NCI-H526 (cell line): Measurements from ENCODE around the gene POP7.

Source experiments
- DNase-seq, 2 experiments: peaks; one replicate each; lab custom pipeline; 2025; lab: John Stamatoyannopoulos, UW

The POP7 gene

DNA sequence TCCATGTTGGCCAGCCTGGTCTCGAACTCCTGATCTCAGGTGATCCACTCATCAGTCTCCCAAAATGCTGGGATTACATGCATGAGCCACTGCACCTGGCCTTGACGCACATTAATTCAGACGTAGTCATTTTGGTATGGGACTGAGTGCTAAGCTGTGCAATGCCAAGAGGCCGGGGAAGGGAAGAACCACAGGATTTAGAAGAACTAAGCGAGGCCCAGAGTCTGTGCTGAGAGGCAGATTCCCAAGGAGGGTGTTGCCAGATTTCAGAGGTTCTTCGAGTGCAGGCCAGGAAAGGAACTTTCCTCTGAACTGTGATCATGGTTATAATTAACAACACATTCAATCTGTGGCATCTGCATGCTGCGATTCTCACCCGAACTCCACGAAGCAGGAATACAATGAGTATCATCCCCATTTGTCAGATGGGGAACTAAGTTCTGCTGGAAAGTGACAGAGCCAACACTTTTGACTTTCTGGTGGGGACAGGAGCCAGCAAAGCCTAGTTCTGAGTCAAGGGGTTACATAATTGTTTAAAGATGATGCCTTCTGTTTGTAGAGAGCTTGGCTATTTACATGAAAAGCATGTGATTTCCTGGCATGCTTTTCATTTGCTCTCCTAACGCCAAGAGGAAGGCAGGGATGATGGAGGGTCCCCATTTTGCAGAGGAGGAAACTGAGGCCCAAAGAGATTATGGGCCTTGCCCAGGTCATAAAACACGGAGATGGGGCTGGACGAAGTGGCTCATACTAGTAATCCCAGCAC is 21.3 kb downstream of the POP7 start:
- DNase-seq = no peak

DNA sequence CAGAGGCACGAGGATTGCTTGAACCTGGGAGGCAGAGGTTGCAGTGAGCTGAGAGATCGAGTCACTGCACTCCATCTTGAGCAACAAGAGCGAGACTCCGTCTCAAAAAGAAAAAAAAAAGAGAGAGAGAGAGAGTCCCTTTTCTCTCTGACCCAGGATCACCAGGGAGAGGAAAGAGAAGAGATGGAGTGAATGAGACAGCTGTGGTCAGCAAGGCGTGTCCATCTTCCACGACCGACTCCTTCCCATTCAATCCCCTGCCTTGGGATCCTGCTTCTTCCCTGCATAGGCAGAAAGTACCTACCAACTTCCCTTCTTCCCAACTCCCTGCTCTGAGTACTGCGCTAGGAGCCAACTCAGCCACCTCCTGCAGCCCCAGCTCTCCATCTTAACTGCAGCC is 22.3 kb downstream of the POP7 start:
- no peak for DNase-seq

DNA sequence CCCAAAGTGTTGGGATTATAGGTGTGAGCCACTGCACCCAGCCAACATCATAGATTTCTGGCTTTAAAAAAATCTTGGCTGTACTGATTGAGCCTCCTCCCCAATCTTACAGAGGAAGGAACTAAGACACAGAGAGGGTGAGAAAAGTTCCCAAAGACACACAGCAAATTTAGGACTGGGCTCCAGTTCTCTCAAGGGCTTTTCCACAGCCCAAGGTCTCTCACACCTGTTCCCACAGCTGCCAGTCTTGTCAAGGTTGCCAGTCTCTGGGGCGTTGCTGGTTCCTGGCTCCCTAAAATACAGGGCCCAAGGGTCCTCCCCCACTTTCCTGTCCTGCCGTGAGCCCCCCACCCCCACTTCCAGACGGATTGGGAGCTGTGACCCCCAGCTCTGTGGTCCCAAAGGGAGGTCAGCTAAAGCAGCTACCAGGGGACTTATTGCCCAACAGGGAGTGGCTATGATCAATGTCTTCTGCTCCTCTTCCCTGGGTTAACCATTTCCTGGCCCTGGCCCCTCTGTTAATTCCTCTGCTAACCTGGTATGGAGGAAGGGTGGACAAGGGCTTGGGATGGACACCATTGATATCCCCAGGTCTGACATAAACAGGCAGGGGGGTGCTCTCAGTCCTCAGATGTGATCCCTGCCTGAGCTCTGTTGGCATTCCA is 24.3 kb downstream of the POP7 start:
- DNase-seq = no peak

DNA sequence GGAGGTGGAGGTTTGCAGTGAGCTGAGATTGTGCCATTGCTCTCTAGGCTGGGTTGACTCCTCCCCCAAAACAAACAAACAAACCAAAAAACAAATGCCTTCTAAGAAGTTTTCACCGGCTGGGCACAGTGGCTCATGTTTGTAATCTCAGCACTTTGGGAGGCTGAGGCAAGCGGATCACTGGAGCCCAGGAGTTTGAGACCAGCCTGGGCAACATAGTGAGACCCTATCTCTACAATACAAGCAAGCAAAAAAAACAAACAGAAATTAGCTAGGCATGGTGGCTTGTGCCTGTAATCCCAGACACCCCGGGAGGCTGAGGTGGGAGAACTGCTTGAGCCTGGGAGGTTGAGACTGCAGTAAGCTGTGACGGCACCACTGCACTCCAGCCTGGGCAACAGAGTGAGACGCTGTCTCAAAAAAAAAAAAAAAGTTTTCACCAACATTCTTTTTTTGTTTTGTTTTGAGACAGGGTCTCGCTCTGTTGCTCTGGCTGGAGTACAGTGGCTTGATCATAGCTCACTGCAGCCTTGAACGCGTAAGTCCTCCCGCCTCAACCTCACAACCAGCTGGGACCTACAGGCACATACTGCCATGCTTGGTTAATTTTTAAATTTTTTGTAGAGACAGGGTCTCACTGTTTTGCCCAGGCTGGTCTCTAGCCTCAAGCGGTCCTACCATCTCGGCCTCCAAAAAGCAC is 26.2 kb downstream of the POP7 start:
- no peak for DNase-seq

DNA sequence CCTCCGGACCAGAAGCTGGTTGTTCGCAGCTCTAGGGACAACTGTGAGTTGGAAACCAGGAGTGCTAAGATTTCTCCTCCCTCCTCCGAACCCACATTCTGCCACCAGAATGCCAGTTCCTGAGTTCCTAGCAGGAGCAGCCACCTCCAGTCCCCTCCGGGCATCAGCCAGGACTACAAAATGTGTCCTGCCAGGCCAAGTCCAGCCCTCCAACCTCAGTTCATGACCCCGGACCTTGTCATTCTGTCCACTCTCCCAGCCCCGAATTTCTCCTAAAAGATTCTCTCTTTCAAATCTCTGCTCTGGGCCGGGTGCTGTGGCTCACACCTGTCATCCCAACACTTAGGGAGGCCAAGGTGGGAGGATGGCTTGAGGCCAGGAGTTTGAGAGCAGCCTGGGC is 29.8 kb downstream of the POP7 start:
- DNase-seq = no peak

DNA sequence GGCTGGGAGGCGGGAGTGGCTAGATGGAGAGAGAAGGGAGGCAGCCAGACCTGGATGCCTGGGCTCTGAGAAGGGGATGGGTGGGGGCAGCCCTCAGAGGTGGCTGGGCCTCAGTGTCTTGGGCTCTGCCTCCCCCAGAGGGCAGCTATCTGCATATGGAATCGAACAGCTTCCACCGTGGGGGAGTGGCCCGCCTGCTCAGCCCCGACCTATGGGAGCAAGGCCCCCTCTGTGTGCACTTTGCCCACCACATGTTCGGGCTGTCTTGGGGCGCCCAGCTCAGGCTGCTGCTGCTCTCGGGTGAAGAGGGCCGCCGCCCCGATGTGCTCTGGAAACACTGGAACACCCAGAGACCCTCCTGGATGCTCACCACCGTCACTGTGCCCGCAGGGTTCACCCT is 30.8 kb downstream of the POP7 start:
- no peak for DNase-seq

DNA sequence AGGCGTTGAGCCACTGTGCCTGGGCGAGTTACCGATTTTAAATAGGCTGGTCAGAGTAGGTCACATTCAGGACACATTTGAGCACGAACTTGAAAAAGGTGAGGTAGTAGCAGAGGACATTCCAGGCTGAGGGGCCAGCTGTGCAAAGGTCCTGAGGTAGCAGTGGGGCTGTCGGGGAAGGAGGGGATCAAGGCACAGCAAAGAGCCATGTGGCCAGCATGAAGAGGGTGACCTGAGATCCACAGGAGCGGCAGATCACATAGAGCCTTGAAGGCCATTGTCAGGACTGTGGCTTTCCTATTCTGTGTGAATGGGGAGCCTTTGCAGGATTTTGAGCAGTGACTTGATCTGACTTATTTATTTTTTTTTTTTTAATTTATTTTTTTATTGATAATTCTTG is 34.0 kb downstream of the POP7 start:
- no peak for DNase-seq

DNA sequence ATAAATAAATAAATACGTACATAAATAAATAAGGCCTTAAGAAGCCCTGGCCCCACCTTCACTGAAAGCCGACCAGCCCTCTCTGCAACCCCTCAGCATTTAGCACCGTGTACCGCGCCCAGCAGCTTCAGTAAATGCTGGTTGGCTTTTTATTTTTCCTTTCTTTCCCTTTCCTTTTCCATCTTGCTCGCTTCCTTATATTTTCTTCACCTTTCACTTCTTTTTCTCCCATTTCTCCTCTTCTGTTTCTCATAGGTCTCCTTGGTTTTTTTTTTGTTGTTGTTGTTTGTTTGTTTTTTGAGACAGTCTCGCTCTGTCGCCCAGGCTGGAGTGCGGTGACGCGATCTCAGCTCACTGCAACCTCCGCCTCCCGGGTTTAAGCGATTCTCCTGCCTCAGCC is 38.7 kb downstream of the POP7 start:
- DNase-seq = no peak

DNA sequence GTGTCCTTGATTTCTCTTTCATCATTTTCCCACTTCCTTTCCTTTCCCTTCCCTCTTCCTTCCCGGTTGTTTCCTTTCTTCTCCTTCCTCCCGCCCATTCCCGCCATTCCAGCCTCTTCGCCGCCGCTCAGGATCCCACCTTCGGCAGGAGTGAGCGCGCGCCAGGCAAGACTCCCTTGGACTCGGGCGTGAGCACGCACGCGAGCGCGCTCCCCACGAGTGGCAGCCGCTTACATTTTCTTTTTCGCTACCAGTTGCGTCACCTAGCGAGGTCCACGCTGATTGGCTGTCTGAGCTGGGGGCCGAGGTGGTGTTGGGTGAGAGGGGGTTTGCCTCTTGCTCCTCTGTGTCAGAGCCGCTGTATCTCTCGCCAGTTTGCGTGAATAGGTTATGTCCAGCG is 39.3 kb downstream of the POP7 start:
- DNase-seq = peak in 1 of 2 experiments; percentile 14

DNA sequence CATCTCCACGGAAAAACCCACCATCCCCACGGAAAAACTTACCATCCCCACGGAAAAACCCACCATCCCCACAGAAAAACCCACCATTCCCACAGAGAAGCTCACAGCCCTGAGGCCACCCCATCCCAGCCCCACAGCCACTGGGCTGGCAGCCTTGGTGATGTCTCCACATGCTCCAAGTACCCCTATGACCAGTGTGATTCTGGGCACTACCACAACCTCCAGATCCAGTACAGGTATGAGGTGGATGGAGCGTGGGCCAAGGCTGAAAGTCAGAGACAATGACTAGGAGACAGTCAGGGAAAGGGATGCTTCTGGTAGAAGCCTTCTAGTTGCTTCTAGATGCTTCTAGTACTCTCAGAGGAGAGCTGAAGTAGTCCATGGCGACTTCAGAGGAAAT is 47.1 kb downstream of the POP7 start:
- no peak for DNase-seq

DNA sequence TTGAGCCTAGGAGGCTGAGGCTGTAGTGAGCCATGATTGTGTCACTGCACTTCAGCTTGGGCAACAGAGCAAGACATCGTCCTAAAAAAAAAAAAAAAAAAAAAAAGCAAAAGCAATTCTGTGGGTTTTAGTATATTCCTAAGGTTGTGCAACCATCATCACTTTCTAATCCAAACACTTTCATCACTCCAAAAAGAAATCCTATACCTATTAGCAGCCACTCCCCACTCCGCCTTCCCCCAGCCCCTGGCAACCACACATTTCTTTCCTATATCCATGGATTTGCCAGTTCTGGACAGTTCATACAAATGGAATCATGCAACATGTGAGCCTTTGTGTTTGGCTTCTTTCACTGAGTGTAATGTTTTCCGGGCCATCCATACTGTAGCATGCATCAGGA is 47.8 kb downstream of the POP7 start:
- no peak for DNase-seq
